NCI-H524 (cell line): ENCODE measurements around the gene LRRN4.
"Not testable (repeated sequence)": the region's sequence is repeated elsewhere in the genome, so short reads cannot be mapped to it uniquely, and the experiment has no call there.

Source experiments
- DNase-seq, 2 experiments: peaks; one replicate each; lab custom pipeline; 2025; lab: John Stamatoyannopoulos, UW

Gene LRRN4

DNA sequence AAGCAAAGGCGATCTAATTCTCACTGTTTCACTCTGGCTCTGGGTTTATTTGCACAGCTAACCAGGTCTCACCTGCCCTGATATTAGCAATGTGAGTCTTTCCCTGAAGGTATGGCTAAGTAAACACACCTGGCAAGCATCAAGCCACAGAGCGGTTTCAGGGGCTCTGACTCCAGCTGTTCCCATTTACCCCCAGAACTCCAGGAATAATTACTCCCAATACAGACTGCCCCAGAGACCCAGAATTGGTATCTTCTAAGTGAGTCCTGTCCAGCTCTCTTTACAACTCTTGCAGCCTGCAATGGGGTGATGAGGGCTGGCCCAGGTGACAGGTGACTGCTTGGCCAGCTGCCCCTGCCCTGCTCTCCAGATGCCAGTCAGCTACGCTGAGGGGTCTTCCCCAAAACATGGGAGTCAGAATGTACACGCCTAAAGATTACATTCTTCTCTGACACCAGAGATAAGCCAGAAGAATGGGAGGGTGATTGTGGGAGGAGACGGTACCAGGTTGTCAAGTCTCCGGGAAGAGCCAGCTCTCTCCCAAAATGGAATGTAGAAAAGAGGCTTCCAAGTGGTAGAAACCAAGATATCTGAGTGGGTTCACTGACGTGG is 4.9 kb upstream of the LRRN4 start:
- DNase-seq, result no peak

- DNase-seq, result no peak
Measured at GRCh38 chr20:6057691-6058090, 3.8 kb upstream of the LRRN4 start.

GRCh38 chr20:6057139-6057538 is 3.3 kb upstream of the LRRN4 start:
- no peak for DNase-seq

- DNase-seq, result no peak
Measured at GRCh38 chr20:6055981-6056569, 2.2 kb upstream of the LRRN4 start.

- no peak for DNase-seq
Measured at GRCh38 chr20:6055161-6055783, 1.4 kb upstream of the LRRN4 start.

- DNase-seq, result not testable (repeated sequence)
Measured at GRCh38 chr20:6054689-6055051, 810 bp upstream of the LRRN4 start.

- no peak for DNase-seq
Measured at GRCh38 chr20:6053064-6053775, 640 bp downstream of the LRRN4 start.

GRCh38 chr20:6051505-6051904 is 2.4 kb downstream of the LRRN4 start:
- DNase-seq, result no peak

- DNase-seq, result no peak
Measured at GRCh38 chr20:6048391-6048790, 5.5 kb downstream of the LRRN4 start.

DNA sequence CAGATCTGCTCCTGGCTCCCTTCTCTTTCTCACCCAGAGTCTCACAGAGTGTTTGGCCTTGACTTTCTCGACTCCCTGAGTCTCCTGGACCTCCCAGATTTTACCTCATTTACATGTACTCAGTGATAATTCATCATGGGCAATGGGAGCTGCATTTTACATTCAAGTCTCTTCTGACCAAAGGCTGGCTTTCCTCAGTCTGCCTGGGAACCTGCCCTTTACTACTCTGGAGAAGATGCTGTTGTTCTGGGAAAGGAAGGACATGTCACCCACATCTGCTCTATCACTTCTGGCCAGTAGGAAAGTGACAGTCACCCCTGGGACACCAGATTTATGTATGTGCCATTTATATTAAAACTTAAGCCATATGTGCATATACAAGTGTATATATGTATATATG is 7.4 kb downstream of the LRRN4 start:
- DNase-seq, result no peak

- no peak for DNase-seq
Measured at GRCh38 chr20:6045566-6045965, 8.3 kb downstream of the LRRN4 start.

DNA sequence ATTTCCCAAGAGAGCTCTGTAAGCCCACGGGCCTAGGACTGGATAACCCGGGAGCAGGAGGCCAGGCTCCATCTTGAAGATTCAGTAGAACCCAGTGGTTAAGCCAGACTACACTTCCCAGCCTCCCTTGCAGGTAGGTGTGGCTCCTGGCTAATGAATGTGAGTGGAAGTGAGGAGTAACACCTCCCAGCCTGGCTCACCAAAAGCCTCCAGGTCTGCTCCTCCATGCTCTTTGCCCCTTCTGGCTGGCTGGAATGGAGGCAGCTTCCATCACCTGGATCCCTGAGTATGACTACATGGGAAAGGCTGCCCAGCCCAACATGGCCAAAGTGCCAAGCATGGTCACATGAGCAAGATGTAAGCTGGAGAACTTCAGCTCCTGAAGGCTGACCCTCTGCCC is 9.7 kb downstream of the LRRN4 start:
- no peak for DNase-seq

- no peak for DNase-seq
Measured at GRCh38 chr20:6041808-6042265, 12.0 kb downstream of the LRRN4 start.

- DNase-seq, result no peak
Measured at GRCh38 chr20:6040958-6041807, 12.7 kb downstream of the LRRN4 start.

- DNase-seq, result no peak
Measured at GRCh38 chr20:6040540-6040939, 13.3 kb downstream of the LRRN4 start.

DNA sequence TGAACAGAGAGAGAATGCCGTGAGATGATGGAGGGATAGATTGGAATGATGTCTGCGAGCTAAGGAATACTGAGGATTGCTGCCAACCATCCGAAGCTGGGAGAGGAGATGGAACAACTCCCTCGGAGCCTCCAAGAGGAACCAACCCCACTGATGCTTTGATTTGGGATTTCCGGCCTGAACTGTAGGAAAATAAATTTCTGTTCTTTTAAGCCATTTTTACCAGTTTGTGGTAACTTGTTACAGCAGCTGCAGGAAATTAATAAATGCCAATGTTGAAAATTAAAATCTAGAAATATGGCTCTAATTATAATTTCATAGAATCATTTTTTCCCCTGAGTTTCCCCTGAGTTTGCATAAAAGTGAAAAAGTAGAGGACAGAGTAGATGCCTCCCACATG is 14.1 kb downstream of the LRRN4 start:
- no peak for DNase-seq

- DNase-seq, result no peak
Measured at GRCh38 chr20:6038256-6038655, 15.6 kb downstream of the LRRN4 start.

DNA sequence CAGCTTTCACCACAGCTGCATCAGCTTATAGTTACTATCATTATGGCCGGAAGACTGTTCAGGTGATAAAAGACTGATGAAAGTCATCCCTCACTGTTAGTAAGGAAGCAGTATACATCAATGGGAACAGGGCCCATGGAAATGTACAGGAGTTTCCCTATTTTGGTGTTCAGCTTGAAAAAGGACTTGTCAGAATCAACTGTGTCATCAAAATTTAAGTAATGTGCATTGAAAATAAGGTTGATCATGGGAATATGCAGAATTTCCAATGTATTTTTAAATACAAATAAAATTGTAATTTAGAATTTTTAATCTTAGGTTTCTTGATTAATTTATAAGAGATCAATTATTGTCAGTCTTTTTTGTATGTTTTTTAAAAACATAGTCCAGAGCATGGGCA is 16.8 kb downstream of the LRRN4 start:
- no peak for DNase-seq

GRCh38 chr20:6036213-6036612 is 17.6 kb downstream of the LRRN4 start:
- no peak for DNase-seq

DNA sequence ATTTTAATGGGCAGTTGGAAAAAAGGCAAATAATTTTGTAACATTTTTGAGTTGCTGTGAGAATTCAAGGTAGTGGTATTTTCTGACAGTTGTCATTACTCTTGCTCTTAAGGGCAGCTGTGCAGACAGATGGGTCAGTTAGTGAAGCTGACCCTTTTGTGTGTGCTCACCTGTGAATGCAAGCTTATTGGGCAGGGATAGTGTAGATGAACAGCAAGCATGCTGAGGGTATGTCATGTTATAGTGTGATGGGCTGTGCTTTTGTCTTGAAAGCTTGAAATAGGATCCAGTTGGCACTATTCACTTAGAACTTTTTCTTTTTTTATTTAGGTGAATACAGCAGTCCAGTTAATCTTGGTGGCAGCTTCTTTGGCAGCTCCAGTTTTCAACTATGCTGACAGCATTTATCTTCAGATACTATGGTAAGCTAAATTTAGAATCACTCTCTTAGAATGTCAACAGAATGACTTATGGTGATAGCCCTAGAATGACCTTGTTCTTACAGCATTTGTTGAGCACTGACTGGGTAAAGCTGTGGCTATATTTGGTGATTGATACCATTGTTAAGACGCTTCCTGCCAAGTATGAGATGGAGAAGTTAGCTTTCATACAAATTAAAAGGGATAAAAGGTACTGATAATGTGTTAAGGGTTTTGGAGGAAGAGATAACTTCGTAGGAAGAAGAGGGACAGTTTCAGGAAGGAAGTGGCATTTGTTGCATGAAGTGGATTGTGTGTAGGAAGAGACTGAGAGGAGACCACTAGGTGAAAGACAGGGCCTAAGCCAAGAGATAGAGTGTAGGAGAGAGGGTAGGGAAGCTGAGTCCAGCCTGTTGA is 19.5 kb downstream of the LRRN4 start:
- DNase-seq, result no peak

GRCh38 chr20:6032907-6033306 is 21.0 kb downstream of the LRRN4 start:
- DNase-seq, result not testable (repeated sequence)
